GM18870 (cell line): ENCODE data around the gene TBCCD1.

Experiments used
- ATAC-seq: cut with Tn5 transposase; IDR thresholded peaks from one replicate; pipeline ENCODE4 v1.9.1; 2021; ENCODE audit warnings: moderate library complexity; ENCODE audit not compliant: unreplicated experiment

TBCCD1 gene

GRCh38 chr3:186567072-186567921 is at the start of gene TBCCD1:
Gene TBCCD1 (minus strand): TSS chr3:186567339. CDS start chr3:186564329, 3,010 bp downstream.
- ATAC-seq = peak; percentile 28

GRCh38 chr3:186616299-186616617 is 49.1 kb upstream of the TBCCD1 start:
- ATAC-seq = no peak

GRCh38 chr3:186614597-186615483 is 47.7 kb upstream of the TBCCD1 start:
- ATAC-seq = peak; percentile 63

GRCh38 chr3:186614266-186614596 is 47.1 kb upstream of the TBCCD1 start:
- ATAC-seq = no peak

- no peak for ATAC-seq
Observed at GRCh38 chr3:186613637-186614265, 46.6 kb upstream of the TBCCD1 start.

GRCh38 chr3:186612721-186613636 is 45.8 kb upstream of the TBCCD1 start, which contains the start of gene AHSG:
Gene AHSG (plus strand): TSS chr3:186613060. CDS start chr3:186613142, 82 bp downstream.
- ATAC-seq = no peak

- ATAC-seq = no peak
Observed at GRCh38 chr3:186612065-186612464, 44.9 kb upstream of the TBCCD1 start.

- ATAC-seq = no peak
Observed at GRCh38 chr3:186609247-186609868, 42.2 kb upstream of the TBCCD1 start.

- no peak for ATAC-seq
Observed at GRCh38 chr3:186608624-186609215, 41.6 kb upstream of the TBCCD1 start.

GRCh38 chr3:186605561-186606545 is 38.7 kb upstream of the TBCCD1 start:
- ATAC-seq = no peak

GRCh38 chr3:186605078-186605477 is 37.9 kb upstream of the TBCCD1 start:
- no peak for ATAC-seq

- ATAC-seq = no peak
Observed at GRCh38 chr3:186603159-186603558, 36.0 kb upstream of the TBCCD1 start.

- ATAC-seq = no peak
Observed at GRCh38 chr3:186600896-186601295, 33.8 kb upstream of the TBCCD1 start.

GRCh38 chr3:186599785-186600166 is 32.6 kb upstream of the TBCCD1 start:
- no peak for ATAC-seq

GRCh38 chr3:186599142-186599784 is 32.1 kb upstream of the TBCCD1 start:
- ATAC-seq = no peak

- no peak for ATAC-seq
Observed at GRCh38 chr3:186598794-186599141, 31.6 kb upstream of the TBCCD1 start.

- ATAC-seq = no peak
Observed at GRCh38 chr3:186598108-186598784, 31.1 kb upstream of the TBCCD1 start.
